Neutrophil (primary cell): ENCODE measurements around the gene MLLT10.

Experiments used
- H3K27ac ChIP-seq: fragments of 200-600 bp; sonication (generic); 2 replicates; pipeline ENCODE4 v1.5.1; 2016; ENCODE audit warnings: mild to moderate bottlenecking, moderate library complexity
- H3K27me3 ChIP-seq: fragments of 200-600 bp; sonication (generic); 2 replicates; pipeline ENCODE4 v1.6.0; 2016; ENCODE audit warnings: mild to moderate bottlenecking
- H3K36me3 ChIP-seq: fragments of 200-600 bp; sonication (generic); 2 replicates; pipeline ENCODE4 v1.5.1; 2017
- H3K4me1 ChIP-seq, 2 experiments: fragments of 200-600 bp in 1 of 2; sonication (generic) in 1 of 2; 1 replicate in 1 of 2; 2 replicates in 1 of 2; pipeline versions ENCODE4 v1.5.1 to v1.6.1; 2013 to 2016; ENCODE audit warnings: low read depth in 1 of 2, low read length in 1 of 2, mild to moderate bottlenecking in 1 of 2, moderate library complexity in 1 of 2; ENCODE audit not compliant: control insufficient read depth in 1 of 2, insufficient read depth in 1 of 2
- H3K4me3 ChIP-seq, 2 experiments: fragments of 200-600 bp in 1 of 2; sonication (generic) in 1 of 2; 1 replicate in 1 of 2; 2 replicates in 1 of 2; pipeline ENCODE4 v1.5.1; 2013 to 2016; ENCODE audit warnings: low read depth in 1 of 2, low read length in 1 of 2, mild to moderate bottlenecking in 1 of 2, moderate library complexity in 1 of 2
- H3K9me3 ChIP-seq: fragments of 200-600 bp; sonication (generic); 2 replicates; pipeline ENCODE4 v1.5.1; 2016
- TF ChIP-seq, protein P1 (sequence below): fragments of 200-600 bp; sonication (generic); IDR thresholded peaks from 2 replicates; pipeline ENCODE4 v1.5.1; 2016; ENCODE audit warnings: antibody characterized with exemption

MLLT10 gene

DNA sequence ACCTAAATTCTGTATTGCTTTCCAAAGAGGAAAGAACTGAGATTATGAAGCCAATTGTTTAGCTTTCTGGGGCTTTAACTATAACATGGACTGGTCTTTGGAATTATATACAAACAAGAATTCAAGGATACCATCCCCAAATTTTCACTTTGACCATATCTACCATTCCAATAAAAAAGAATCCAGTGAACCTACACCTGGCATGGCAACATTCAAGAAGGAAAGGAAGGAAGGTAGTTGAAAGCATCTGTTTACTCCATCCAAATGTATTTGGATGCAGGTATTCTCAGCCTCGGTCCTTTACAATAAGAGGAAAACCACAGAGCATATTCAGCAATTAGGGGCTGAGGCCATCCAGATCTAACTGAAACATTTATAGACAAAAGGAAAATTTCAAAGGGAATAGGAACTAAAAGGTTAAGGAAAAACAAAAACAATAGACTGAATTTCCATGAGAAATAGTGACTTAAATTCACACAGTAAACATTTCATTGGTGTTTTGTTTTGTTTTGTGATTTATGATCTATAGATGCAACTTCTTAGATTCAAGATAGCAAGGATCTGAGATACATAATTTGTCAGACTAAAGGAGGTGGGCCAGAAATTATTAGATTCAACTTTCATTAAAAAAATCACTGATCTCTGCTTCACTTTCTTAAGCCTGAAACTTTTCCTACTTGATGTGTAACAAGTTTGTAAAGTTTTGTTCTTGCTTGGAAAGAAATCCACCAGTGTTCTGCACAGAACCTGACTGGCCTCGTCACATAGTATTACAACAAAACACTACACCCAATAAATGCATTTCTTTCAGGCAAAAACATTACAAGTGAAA is 21.2 kb upstream of the MLLT10 start:
- TF ChIP-seq, protein P1, sequence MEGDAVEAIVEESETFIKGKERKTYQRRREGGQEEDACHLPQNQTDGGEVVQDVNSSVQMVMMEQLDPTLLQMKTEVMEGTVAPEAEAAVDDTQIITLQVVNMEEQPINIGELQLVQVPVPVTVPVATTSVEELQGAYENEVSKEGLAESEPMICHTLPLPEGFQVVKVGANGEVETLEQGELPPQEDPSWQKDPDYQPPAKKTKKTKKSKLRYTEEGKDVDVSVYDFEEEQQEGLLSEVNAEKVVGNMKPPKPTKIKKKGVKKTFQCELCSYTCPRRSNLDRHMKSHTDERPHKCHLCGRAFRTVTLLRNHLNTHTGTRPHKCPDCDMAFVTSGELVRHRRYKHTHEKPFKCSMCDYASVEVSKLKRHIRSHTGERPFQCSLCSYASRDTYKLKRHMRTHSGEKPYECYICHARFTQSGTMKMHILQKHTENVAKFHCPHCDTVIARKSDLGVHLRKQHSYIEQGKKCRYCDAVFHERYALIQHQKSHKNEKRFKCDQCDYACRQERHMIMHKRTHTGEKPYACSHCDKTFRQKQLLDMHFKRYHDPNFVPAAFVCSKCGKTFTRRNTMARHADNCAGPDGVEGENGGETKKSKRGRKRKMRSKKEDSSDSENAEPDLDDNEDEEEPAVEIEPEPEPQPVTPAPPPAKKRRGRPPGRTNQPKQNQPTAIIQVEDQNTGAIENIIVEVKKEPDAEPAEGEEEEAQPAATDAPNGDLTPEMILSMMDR = no peak
- Histone ChIP-seq H3K4me3 (no peak overlapping the region), H3K9me3 (no peaks in the 10 kb centered on the region), H3K27ac (no peak overlapping the region), H3K4me1 (peaks cover 22 to 27% of the 10 kb centered on the region in 2 experiments), H3K27me3 (peaks cover 89% of the 10 kb centered on the region), H3K36me3 (no peaks in the 10 kb centered on the region)

GRCh38 chr10:21513405-21513788 is 20.6 kb upstream of the MLLT10 start:
- Histone ChIP-seq H3K4me1 (peaks cover 28 to 33% of the 10 kb centered on the region in 2 experiments), H3K4me3 (no peak overlapping the region), H3K9me3 (no peaks in the 10 kb centered on the region), H3K27ac (no peak overlapping the region), H3K27me3 (peaks cover 95% of the 10 kb centered on the region), H3K36me3 (no peaks in the 10 kb centered on the region)
- TF ChIP-seq, protein P1 = no peak

DNA sequence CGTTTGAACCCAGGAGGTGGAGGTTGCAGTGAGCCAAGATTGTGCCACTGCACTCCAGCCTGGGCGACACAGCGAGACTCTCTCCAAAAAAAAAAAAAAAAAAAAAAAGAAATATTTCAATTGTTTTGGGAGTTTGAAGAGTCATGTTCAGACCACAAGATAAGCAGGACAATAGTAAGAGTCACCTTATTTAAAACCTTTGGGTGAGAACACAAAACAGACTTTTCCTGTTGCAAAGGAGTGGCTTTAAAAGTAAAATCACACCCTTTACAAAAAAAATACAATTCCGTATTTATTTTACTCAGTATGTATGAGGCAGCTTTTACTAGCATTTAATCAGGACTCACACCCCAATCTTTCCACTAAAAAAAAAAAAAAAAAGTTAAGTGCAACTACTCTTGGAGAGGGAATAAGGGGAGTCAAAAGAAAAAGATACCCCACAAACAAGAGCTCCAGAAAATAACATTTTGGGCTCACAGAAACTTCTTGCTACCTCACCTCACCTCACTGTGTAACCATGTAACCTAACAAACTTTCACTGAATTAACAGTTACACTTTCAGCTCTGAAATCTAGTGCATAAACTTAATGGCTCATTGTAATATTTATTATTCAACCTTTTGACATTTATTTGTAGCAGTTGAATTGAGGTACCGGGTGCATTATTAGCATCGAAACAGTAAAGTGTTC is 19.8 kb upstream of the MLLT10 start:
- Histone ChIP-seq H3K4me3 (no peak overlapping the region), H3K27me3 (peaks cover 100% of the 10 kb centered on the region)

GRCh38 chr10:21514818-21515351 is 19.1 kb upstream of the MLLT10 start:
- H3K27me3 ChIP-seq = peaks cover 100% of the 10 kb centered on the region
- H3K4me3 ChIP-seq = no peak overlapping the region
- H3K9me3 ChIP-seq = no peaks in the 10 kb centered on the region
- no peak overlapping the region for H3K27ac ChIP-seq
- H3K4me1 ChIP-seq = peaks cover 43 to 48% of the 10 kb centered on the region in 2 experiments
- TF ChIP-seq, protein P1 = no peak
- H3K36me3 ChIP-seq = no peaks in the 10 kb centered on the region

More for the DNA sequence above, 19.8 kb upstream of the MLLT10 start:
- H3K27ac ChIP-seq = no peak overlapping the region
- no peaks in the 10 kb centered on the region for H3K9me3 ChIP-seq
- no peaks in the 10 kb centered on the region for H3K36me3 ChIP-seq
- TF ChIP-seq, protein P1 = no peak
- peaks cover 37 to 42% of the 10 kb centered on the region in 2 experiments for H3K4me1 ChIP-seq

GRCh38 chr10:21515361-21516241 is 18.4 kb upstream of the MLLT10 start:
- H3K4me1 ChIP-seq = peaks cover 43 to 46% of the 10 kb centered on the region in 2 experiments
- H3K27ac ChIP-seq = no peak overlapping the region
- H3K9me3 ChIP-seq = no peaks in the 10 kb centered on the region
- peaks cover 100% of the 10 kb centered on the region for H3K27me3 ChIP-seq
- TF ChIP-seq, protein P1 = no peak
- no peaks in the 10 kb centered on the region for H3K36me3 ChIP-seq
- peak overlapping the region in 1 of 2 experiments; percentile 53 for H3K4me3 ChIP-seq
